K562 (cell line): ENCODE data around the gene LIPJ. TPM values are rescaled to one million over a fixed set of nuclear protein-coding genes. Genes with fewer than 3 reads are reported as not detected.

Source experiments
- ATAC-seq: fragments of 200-7000 bp; cut with Tn5 transposase; 3 replicates; pipeline ENCODE4 v1.9.1; 2020; ENCODE audit warnings: moderate library complexity
- BruUV-seq: library from RNA; stranded (reverse); fragments of 400-500 nt; replicated peaks from 2 replicates; lab custom pipeline; 2021; lab: Mats Ljungman, UMichigan
- CTCF ChIA-PET: fragments of 300-600 bp; formaldehyde crosslinking; extraction: SDS; loops from one replicate; lab custom pipeline; 2021; ENCODE audit warnings: low intra/inter-chr PET ratio; lab: Yijun Ruan, JAX
- POLR2A ChIA-PET: fragments of 300-600, 350-650 bp; sonication (Branson Sonifier 250); formaldehyde crosslinking; extraction: SDS; loops from one replicate; lab custom pipeline; 2021; ENCODE audit warnings: antibody characterized with exemption, inconsistent platforms; lab: Yijun Ruan, JAX
- DNase-seq, 4 experiments: peaks; one replicate each; pipeline versions ENCODE4 v3.0.0 to v3.0.0-alpha.2; 2011 to 2018; ENCODE audit warnings: low spot score in 3 of 4, mixed read lengths in 3 of 4; ENCODE audit errors: extremely low read depth in 1 of 4
- FAIRE-seq: peaks from 2 replicates; lab custom pipeline; 2011; peaks lifted over from hg19 to GRCh38; lab: Jason Lieb, UNC
- H2AFZ ChIP-seq: 2 replicates; pipeline ENCODE4 v1.6.0; 2011; ENCODE audit warnings: low read depth, low read length, control low read depth, inconsistent platforms
- H3K27ac ChIP-seq: fragments of 200-600 bp; 3 replicates; pipeline ENCODE4 v1.8.0; 2011; ENCODE audit warnings: low read depth, mild to moderate bottlenecking, control low read depth, inconsistent platforms, low read length, moderate library complexity, mixed read lengths; ENCODE audit errors: extremely low read depth
- H3K27me3 ChIP-seq, 2 experiments: fragments of 300-600 bp in 1 of 2; 2 replicates in 1 of 2; 3 replicates in 1 of 2; pipeline versions ENCODE4 v1.6.0 to v1.8.0; 2011; ENCODE audit warnings: inconsistent platforms in 2 of 2, low read length in 2 of 2, mild to moderate bottlenecking in 1 of 2, mixed read lengths in 1 of 2, moderate library complexity in 1 of 2; ENCODE audit not compliant: control insufficient read depth in 2 of 2, insufficient read depth in 2 of 2
- H3K36me3 ChIP-seq: fragments of 300-600 bp; 3 replicates; pipeline ENCODE4 v1.8.0; 2011; ENCODE audit warnings: mild to moderate bottlenecking, low read length, inconsistent platforms; ENCODE audit not compliant: control insufficient read depth, insufficient read depth
- H3K4me1 ChIP-seq, 2 experiments: fragments of 200-600 bp in 1 of 2; replicated peaks in 1 of 2; 2 replicates in 1 of 2; 3 replicates in 1 of 2; pipeline versions ENCODE4 v1.5.1 to v1.8.0; 2011; ENCODE audit warnings: inconsistent platforms in 2 of 2, low read length in 2 of 2, mild to moderate bottlenecking in 1 of 2, mixed read lengths in 1 of 2, moderate library complexity in 1 of 2; ENCODE audit not compliant: control insufficient read depth in 2 of 2, insufficient read depth in 2 of 2
- H3K4me2 ChIP-seq: 2 replicates; pipeline ENCODE4 v1.6.1; 2011; ENCODE audit warnings: low read length, control low read depth, inconsistent platforms, mixed read lengths; ENCODE audit not compliant: insufficient read depth
- H3K4me3 ChIP-seq: fragments of 200-600 bp; sonication (generic), shearing (Covaris generic); 2 replicates; pipeline ENCODE4 v1.5.1; 2016; ENCODE audit warnings: control low read depth, inconsistent platforms
- H3K79me2 ChIP-seq: fragments of 200-600 bp; 3 replicates; pipeline ENCODE4 v1.8.0; 2011; ENCODE audit warnings: low read length, inconsistent platforms; ENCODE audit not compliant: control insufficient read depth, insufficient read depth
- H3K9ac ChIP-seq, 2 experiments: 2 replicates each; pipeline versions ENCODE4 v1.6.0 to v1.6.1; 2011; ENCODE audit warnings: low read depth in 2 of 2, low read length in 2 of 2, control low read depth in 1 of 2, inconsistent platforms in 1 of 2, mild to moderate bottlenecking in 1 of 2, mixed read lengths in 1 of 2; ENCODE audit not compliant: insufficient read depth in 1 of 2
- H3K9me1 ChIP-seq: one replicate; pipeline ENCODE4 v1.6.0; 2011; ENCODE audit warnings: inconsistent platforms, mild to moderate bottlenecking, low read length, moderate library complexity; ENCODE audit not compliant: control insufficient read depth, insufficient read depth
- H3K9me3 ChIP-seq: replicated peaks from 2 replicates; pipeline ENCODE4 v1.5.1; 2011; ENCODE audit warnings: low read depth, low read length, inconsistent platforms; ENCODE audit not compliant: control insufficient read depth, insufficient read depth
- H4K20me1 ChIP-seq: replicated peaks from 2 replicates; pipeline ENCODE4 v1.6.1; 2011; ENCODE audit warnings: low read length, inconsistent platforms, mixed read lengths; ENCODE audit not compliant: control insufficient read depth, insufficient read depth
- KHSRP ChIP-seq: fragments of 450-650 bp; IDR thresholded peaks from 2 replicates; pipeline ENCODE4 v1.6.1; 2017
- RBBP5 ChIP-seq: fragments of 200-600 bp; sonication (generic); IDR thresholded peaks from 2 replicates; pipeline ENCODE4 v1.6.1; 2012; ENCODE audit warnings: borderline replicate concordance, mild to moderate bottlenecking, low read length, control low read depth, inconsistent platforms; ENCODE audit not compliant: insufficient read depth, poor library complexity, severe bottlenecking
- ZHX1 ChIP-seq: fragments of 150-350 bp; conservative IDR thresholded peaks from 2 replicates; pipeline ENCODE4 v1.6.1; 2014; ENCODE audit warnings: low read length
- ZNF146 ChIP-seq: IDR thresholded peaks from one replicate; pipeline ENCODE4 v1.6.1; 2018; ENCODE audit warnings: missing compliant biosample characterization; ENCODE audit not compliant: unreplicated experiment
- ZNF311 ChIP-seq: fragments of 250-450 bp; sonication (Bioruptor Pico); IDR thresholded peaks from 2 replicates; pipeline ENCODE4 v1.4.0; 2020; ENCODE audit warnings: mild to moderate bottlenecking, moderate library complexity
- ZNF384 ChIP-seq: IDR thresholded peaks from 2 replicates; pipeline ENCODE4 v1.6.1; 2012; ENCODE audit warnings: low read depth, low read length, improper control_type of control experiment
- ZNF583 ChIP-seq: fragments of 250-450 bp; sonication (Bioruptor Pico); IDR thresholded peaks from 2 replicates; pipeline ENCODE4 v1.4.0; 2020
- WGBS: fragments of 100-300 bp; shearing (Covaris generic); methylation state at CpG from one replicate; pipeline ENCODE4 v1.1.6; 2016; ENCODE audit warnings: low coverage, mixed read lengths; ENCODE audit not compliant: insufficient coverage; ENCODE audit errors: missing lambda C conversion rate; 5-methylcytosine and 5-hydroxymethylcytosine counted together
- in situ Hi-C: fragments of 300-500 bp; cut with MboI; formaldehyde crosslinking; loops from 4 replicates; pipeline ENCODE4 v1.15.0; 2018; ENCODE audit warnings: inconsistent platforms, mixed read lengths
- intact Hi-C: fragments of 100-400 bp; cut with micrococcal nuclease; formaldehyde crosslinking; loops from 2 replicates; pipeline ENCODE4 v1.14.2; 2022
- polyA plus RNA-seq, 8 experiments: library from polyadenylated mRNA; depleted of rRNA in 4 of 8; stranded (reverse) in 5 of 8; unstranded in 3 of 8; fragments of >200 nt; fragmentation: Nextera tagmentation in 2 of 8; fragmentation: Illumina TruSeq in 1 of 8; extraction: Ambion mirVana in 2 of 8; extraction: Trizol in 1 of 8; gene quantifications; 2 replicates each; pipeline versions ENCODE4 v1.2.1 to v1.2.3, GENCODE V29; 2011 to 2014; ENCODE audit warnings: inconsistent platforms in 1 of 8, missing spikeins in 1 of 8
- total RNA-seq, 7 experiments: library from RNA; depleted of rRNA in 6 of 7; stranded (reverse); fragments of >200 nt in 6 of 7; fragmentation: Illumina TruSeq in 2 of 7; extraction: Trizol in 2 of 7; gene quantifications; 2 replicates each; pipeline versions ENCODE4 v1.2.1 to v1.2.3, GENCODE V29; 2011 to 2021; ENCODE audit warnings: low replicate concordance in 1 of 7
- TF ChIP-seq, protein P1 (sequence below), 2 experiments: IDR thresholded peaks; 2 replicates each; pipeline ENCODE4 v1.6.1; 2012; ENCODE audit warnings: improper control_type of control experiment in 2 of 2, low read depth in 2 of 2, low read length in 2 of 2, borderline replicate concordance in 1 of 2

LIPJ gene
- total and polyA plus RNA-seq, 9 of the 15 experiments (the other 6 are each of a cell fraction or from before 2014, with no cell fraction given), result not detected

DNA sequence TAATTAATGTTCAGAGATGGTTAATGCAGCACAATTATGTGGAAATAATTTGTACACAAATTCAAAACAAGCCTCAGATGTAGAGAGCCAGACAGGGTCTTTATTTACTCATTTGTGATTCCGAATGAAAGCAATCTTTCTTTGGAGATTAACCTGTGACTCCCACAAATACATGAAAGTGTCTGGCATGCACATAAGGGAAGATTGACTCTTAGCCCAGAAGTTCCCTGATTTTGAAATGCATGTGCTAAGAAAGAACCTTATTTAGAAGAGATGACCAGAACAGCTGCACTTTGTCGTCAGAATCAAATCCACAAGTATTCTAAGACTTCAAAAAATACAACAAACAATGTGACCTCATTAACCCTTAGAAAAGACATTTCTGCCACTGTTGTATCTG is 48.5 kb upstream of the LIPJ start (continued):
- TF ChIP-seq ZNF146 (CRISPR knock-in tag) (no peak), ZNF583 (CRISPR knock-in tag) (no peak), ZNF311 (CRISPR knock-in tag) (no peak), ZNF384 (no peak)
- TF ChIP-seq, protein P1, sequence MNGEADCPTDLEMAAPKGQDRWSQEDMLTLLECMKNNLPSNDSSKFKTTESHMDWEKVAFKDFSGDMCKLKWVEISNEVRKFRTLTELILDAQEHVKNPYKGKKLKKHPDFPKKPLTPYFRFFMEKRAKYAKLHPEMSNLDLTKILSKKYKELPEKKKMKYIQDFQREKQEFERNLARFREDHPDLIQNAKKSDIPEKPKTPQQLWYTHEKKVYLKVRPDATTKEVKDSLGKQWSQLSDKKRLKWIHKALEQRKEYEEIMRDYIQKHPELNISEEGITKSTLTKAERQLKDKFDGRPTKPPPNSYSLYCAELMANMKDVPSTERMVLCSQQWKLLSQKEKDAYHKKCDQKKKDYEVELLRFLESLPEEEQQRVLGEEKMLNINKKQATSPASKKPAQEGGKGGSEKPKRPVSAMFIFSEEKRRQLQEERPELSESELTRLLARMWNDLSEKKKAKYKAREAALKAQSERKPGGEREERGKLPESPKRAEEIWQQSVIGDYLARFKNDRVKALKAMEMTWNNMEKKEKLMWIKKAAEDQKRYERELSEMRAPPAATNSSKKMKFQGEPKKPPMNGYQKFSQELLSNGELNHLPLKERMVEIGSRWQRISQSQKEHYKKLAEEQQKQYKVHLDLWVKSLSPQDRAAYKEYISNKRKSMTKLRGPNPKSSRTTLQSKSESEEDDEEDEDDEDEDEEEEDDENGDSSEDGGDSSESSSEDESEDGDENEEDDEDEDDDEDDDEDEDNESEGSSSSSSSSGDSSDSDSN (IDR thresholded peaks at IDR 0.05; ENCODE audit: borderline replicate concordance in 1 of 2, low read depth in 2 of 2, low read length in 2 of 2), result no peak
- TF ChIP-seq, all 486 proteins: peak for 0

DNA sequence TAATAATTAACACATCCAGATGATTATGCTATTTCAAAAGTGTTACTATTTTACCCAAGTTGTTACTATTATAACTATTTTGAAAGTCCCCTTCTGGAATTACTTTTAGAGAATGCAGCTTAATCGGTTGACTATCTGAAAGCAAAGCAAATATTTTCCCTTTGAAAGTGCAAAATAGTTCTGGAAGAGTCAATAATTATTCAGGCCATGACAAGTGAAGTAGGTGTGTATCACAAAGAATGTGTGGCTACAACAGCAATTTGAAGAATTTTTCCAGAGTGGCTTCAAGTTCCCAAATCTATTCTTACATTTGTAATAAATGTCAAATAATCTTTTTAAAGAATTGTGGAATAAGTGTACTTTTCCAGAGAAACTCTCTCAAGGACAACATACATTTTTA is 46.2 kb upstream of the LIPJ start:
- Histone ChIP-seq H3K9me3 (no peaks in the 10 kb centered on the region), H3K4me1 (no peaks in the 10 kb centered on the region), H2AFZ (no peak overlapping the region), H3K79me2 (no peaks in the 10 kb centered on the region), H3K4me3 (no peak overlapping the region), H3K27me3 (no peaks in the 10 kb centered on the region), H3K9ac (no peak overlapping the region), H4K20me1 (no peaks in the 10 kb centered on the region), H3K27ac (no peak overlapping the region), H3K4me2 (no peak overlapping the region), H3K9me1 (no peaks in the 10 kb centered on the region), H3K36me3 (no peaks in the 10 kb centered on the region)
- CTCF ChIA-PET, result no interaction called here
- in situ Hi-C loops, result no loop called here
- no peak for FAIRE-seq
- TF ChIP-seq ZHX1, result no peak
- TF ChIP-seq KHSRP, result no peak
- TF ChIP-seq RBBP5, result no peak
- no peak for ATAC-seq
- BruUV-seq, result no TSS peak
- POLR2A ChIA-PET, result no interaction called here
- no peak for DNase-seq
- intact Hi-C loops, result no loop called here
- WGBS, result 0% methylated on average over 1 of the region's 1 CpG
